Lower leg skin (tissue), 4 donors: ENCODE results near the gene SERPINA1. TPM values are rescaled to one million over a fixed set of nuclear protein-coding genes. Genes with fewer than 3 reads are reported as not detected.

Experiments used
- DNase-seq, 2 donors: peaks; one replicate each; pipeline ENCODE4 v3.0.0-alpha.2; 2019; ENCODE audit warnings: low spot score in 2 of 2
- H3K4me3 ChIP-seq: fragments of 200-600 bp; sonication (generic); 2 replicates; pipeline ENCODE4 v1.5.1; 2017; ENCODE audit warnings: mild to moderate bottlenecking, low read depth; ENCODE audit not compliant: poor library complexity, severe bottlenecking
- CTCF ChIP-seq, 3 donors: fragments of 450-650 bp; IDR thresholded peaks; one replicate each; pipeline ENCODE4 v1.5.1; 2016; ENCODE audit warnings: antibody characterized with exemption in 3 of 3, mild to moderate bottlenecking in 3 of 3, moderate library complexity in 2 of 3
- POLR2A ChIP-seq, 2 donors: fragments of 450-650 bp; IDR thresholded peaks; one replicate each; pipeline ENCODE4 v1.6.1; 2016 to 2017; ENCODE audit warnings: antibody characterized with exemption in 2 of 2, mild to moderate bottlenecking in 1 of 2, moderate library complexity in 1 of 2
- WGBS, 2 donors: methylation state at CpG; one replicate each; pipeline ENCODE4 v1.1.5; 2018; 5-methylcytosine and 5-hydroxymethylcytosine counted together
- intact Hi-C: fragments of 100-400 bp; cut with DNase I; formaldehyde crosslinking; loops from one replicate; pipeline ENCODE4 v1.15.0; 2023; ENCODE audit warnings: low total_unique reads
- total RNA-seq, 4 donors: library from RNA; depleted of rRNA; stranded (reverse); fragments of >200 nt; gene quantifications; one replicate each; pipeline ENCODE4 v1.1.0, GENCODE V29; 2016

The SERPINA1 gene
- total RNA-seq, 4 donors from 2014 or later: 0.93 to 6.2 (median 3.9) TPM; not detected in 1

- no peak for TF ChIP-seq POLR2A (IDR thresholded peaks at IDR 0.05)
- no peak for TF ChIP-seq CTCF (IDR thresholded peaks at IDR 0.05)
- intact Hi-C loops: no loop called here
- no peak for DNase-seq
- WGBS, 2 donors: 35 to 65% methylated on average over 1 of the region's 1 CpG
- H3K4me3 ChIP-seq: no peak overlapping the region
Observed at GRCh38 chr14:94401083-94401482, 12.7 kb upstream of the SERPINA1 start.

GRCh38 chr14:94400422-94400841, 12.0 kb upstream of the SERPINA1 start:
- no peak for DNase-seq
- intact Hi-C loops: no loop called here
- no peak overlapping the region for H3K4me3 ChIP-seq
- 77 to 79% methylated on average over 3 of the region's 3 CpGs for WGBS, 2 donors
- TF ChIP-seq CTCF (IDR thresholded peaks at IDR 0.05) (no peak), POLR2A (IDR thresholded peaks at IDR 0.05) (no peak)

GRCh38 chr14:94398536-94398935, 10.1 kb upstream of the SERPINA1 start:
- WGBS, 2 donors: 88 to 95% methylated on average over 5 of the region's 5 CpGs
- TF ChIP-seq POLR2A (IDR thresholded peaks at IDR 0.05) (no peak), CTCF (IDR thresholded peaks at IDR 0.05) (no peak)
- no peak overlapping the region for H3K4me3 ChIP-seq
- DNase-seq: no peak
- intact Hi-C loops: no loop called here

DNA sequence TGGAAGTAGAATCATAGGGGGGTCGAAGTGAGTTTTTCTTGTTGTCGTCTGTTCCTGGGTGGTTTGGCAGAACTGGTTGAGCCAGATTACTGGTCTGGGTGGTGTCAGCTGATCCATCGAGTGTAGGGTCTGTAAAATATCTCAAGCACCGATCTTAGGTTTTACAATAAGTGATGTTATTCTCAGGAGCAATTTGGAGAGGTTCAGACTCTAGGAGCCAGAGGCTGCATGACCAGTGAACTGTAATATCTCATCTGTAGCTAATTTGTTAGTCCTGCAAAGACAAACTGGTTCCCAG, 9.7 kb upstream of the SERPINA1 start:
- intact Hi-C loops: no loop called here
- no peak for DNase-seq
- no peak overlapping the region for H3K4me3 ChIP-seq
- 39 to 41% methylated on average over 4 of the region's 4 CpGs for WGBS, 2 donors
- no peak for TF ChIP-seq CTCF (IDR thresholded peaks at IDR 0.05)
- no peak for TF ChIP-seq POLR2A (IDR thresholded peaks at IDR 0.05)

DNA sequence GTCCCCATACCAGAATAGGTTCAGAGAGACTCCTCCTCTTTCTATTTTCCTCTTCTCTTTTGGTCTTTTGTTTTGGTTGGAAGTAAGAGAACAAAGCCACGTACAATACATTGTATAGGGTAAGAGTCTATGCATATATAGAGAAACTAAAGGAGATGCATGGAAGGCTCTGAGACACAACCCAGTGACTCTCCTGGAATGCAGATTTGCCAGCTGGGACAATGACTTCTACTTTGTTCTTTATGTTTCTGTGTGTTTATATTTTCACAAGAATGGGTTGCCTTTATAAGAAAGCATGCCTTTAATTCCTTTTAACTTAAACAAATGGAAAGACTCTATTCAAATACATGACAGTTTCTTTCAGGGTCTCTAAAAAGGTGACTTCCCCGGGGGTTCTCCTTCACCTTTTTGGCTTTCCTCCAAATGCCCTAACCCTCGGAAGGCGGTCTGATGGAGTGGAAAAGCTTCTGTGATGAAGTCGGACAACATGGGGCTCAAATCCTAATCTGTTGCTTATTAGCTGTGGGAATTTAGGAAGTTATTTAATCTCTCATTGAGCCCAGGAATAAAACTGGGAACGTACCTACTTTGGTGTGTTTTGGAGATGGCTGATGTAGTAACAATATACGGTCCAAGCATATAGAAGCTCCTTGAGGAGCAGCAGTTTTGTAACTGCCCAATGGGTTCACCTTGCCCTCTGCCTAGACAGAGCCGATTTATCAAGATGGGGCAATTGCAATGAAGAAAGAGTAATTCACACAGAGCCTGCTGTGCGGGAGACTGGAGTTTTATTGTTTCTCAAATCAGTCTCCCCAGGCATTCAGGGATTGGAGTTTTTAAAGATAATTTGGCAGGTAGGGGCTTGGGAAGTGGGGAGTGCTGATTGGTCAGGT, 9.1 kb upstream of the SERPINA1 start:
- intact Hi-C loops: no loop called here
- no peak for DNase-seq
- H3K4me3 ChIP-seq: no peak overlapping the region
- 45 to 56% methylated on average over 9 of the region's 9 CpGs for WGBS, 2 donors
- no peak for TF ChIP-seq CTCF (IDR thresholded peaks at IDR 0.05)
- TF ChIP-seq POLR2A (IDR thresholded peaks at IDR 0.05): no peak
